HG03575 (cell line): Measurements from ENCODE around the gene CRACR2A.

Experiments used
- ATAC-seq: cut with Tn5 transposase; IDR thresholded peaks from one replicate; pipeline ENCODE4 v1.9.1; 2021; ENCODE audit not compliant: unreplicated experiment, insufficient number of reproducible peaks, low FRiP score; ENCODE audit errors: extremely low read depth

Gene CRACR2A

GRCh38 chr12:3666441-3666840 lies 86.5 kb downstream of the CRACR2A start:
- ATAC-seq = no peak

GRCh38 chr12:3662521-3662921 lies 90.4 kb downstream of the CRACR2A start:
- ATAC-seq = no peak

- no peak for ATAC-seq
Observed at GRCh38 chr12:3661028-3661427, 91.9 kb downstream of the CRACR2A start.

DNA sequence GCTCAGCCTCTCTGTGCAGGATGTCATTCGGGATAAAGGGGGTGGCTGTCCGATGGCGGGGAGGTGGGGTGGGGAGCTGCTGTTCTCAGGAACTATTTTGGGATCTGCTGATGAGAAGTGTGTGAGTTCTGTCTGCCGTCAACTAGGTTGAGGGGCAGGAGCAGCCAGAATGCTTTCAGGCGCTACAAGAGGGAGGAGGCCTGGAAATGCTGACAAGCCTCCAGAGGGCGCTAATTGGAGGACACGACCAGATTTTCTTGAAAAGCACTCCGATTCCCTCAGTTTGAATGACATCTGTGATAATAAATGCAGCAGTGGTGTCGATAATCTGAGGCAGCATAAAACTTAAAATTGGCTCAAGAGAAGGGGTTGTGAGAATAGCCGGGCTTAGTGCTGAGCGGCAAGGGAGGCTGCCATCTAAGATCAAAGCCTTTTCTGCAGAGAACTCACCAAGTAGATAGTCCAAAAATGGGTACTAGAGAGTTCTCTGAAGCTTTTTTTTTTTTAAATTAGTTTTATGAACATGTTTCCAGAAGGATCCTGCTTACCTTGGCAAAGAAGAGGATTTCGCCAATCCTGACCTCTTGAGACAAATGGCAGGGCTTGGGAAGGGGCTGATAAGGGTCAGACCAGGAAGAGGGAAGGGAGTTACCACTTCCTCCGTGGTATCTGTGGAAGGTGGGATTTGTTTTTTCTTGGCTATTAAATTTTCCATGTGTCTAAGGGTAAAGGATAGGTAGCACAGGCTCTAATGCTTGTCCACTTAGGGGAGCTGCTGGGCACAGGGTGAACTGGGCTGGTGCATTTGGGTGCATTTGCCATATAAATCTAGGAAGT lies 94.4 kb downstream of the CRACR2A start:
- ATAC-seq = no peak

- no peak for ATAC-seq
Observed at GRCh38 chr12:3656946-3657622, 95.8 kb downstream of the CRACR2A start.

DNA sequence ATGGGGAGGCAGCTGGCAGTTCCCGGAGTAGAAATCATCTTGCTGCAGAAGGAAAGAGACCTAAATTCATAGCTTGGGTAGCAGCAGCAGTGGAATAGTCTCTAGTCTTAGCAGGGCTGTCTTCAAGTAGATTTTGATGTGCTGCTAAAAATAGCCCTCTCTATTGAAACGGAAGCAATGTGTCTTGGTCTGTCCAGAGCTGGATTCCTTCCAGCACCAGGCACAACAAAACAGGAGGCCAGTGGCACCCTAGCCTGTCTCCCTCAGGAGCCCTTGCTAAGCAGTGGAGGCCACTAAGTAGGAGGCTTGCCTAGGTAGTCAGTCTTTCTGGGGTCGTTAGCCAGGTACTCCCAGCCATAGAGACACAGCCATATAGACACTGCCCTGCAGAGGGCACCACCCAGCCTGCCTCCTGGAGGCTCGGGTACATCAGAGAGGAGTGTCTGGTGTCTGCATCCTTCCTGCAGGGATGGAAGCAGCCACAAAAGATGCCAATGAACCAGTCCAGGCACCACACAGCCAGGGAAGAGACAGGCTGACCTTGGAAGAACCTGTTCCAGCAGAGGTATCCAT lies 97.5 kb downstream of the CRACR2A start:
- ATAC-seq = no peak

GRCh38 chr12:3651585-3652424 lies 101.1 kb downstream of the CRACR2A start:
- ATAC-seq = no peak

- ATAC-seq = no peak
Observed at GRCh38 chr12:3647504-3647903, 105.4 kb downstream of the CRACR2A start.

- no peak for ATAC-seq
Observed at GRCh38 chr12:3646561-3647241, 106.2 kb downstream of the CRACR2A start.

GRCh38 chr12:3645091-3645490 lies 107.8 kb downstream of the CRACR2A start:
- no peak for ATAC-seq

DNA sequence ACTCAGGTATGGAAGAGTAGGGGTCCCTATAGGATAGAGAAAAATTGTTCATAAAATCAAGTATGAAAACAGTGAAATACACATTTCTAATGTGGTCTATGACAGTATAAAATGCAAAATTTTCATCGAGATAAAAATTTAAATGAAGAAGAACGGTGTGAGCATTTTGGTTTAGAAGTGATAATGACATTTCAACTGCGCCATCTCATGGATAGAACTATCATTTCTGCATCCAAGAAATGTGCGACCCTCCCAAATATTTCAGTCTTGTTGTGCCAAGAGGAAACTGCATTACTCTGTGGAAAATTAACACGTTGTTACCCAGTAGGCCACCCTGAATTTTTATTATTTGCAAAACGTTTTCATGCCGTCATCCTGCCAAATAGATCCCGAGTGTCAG lies 108.8 kb downstream of the CRACR2A start:
- no peak for ATAC-seq

DNA sequence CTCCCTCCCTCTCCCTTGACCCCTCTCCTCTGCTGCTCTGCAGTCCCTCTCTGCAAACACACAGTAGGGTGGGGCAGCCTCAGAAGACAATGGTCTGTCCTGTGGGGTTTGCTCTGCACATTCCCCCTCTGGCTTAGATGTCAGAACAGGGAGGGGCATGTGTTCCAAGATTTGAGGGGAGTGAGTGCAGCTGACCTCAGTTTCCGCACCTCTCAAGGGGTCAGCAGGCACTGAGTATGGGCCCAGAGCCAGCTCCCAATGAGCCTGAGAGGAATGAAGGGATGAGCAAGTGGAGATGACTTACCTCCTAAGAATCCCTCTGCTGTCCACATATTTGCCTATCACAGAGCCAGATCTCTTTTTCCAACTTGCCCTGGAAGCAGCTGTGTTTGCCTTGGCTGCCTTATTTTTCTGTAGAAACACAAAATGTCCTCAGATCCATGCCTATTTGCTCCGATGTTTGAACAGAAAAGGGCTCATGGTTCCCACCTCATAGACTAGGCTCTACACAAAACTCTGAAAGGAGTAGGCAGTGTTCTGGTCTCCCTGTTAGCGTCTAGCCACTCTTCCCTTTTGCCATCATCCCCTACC lies 111.4 kb downstream of the CRACR2A start:
- no peak for ATAC-seq

DNA sequence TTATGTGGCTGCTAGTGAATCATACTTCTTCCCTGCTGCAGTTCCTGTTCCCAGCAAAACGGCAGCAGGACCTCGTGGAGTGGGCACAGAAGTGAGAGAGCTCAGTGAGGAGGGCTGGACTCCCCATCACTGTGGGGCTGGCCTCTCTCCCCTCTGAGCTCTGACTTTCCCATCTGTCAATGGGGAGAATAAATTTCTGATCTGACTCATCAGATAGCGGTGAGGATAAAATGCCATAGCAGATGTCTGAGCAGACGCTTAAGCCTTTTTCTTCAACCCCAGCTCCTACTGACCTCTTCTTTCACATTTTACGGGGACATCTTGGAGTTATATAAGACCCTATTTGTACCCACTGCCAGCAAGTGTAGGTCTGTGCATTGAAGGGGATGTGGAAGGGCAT lies 116.6 kb downstream of the CRACR2A start:
- ATAC-seq = no peak

- no peak for ATAC-seq
Observed at GRCh38 chr12:3634348-3634747, 118.6 kb downstream of the CRACR2A start.

GRCh38 chr12:3633396-3633795 lies 119.5 kb downstream of the CRACR2A start:
- ATAC-seq = no peak

GRCh38 chr12:3632754-3633153 lies 120.2 kb downstream of the CRACR2A start:
- ATAC-seq = no peak

GRCh38 chr12:3632256-3632655 lies 120.7 kb downstream of the CRACR2A start:
- ATAC-seq = no peak

DNA sequence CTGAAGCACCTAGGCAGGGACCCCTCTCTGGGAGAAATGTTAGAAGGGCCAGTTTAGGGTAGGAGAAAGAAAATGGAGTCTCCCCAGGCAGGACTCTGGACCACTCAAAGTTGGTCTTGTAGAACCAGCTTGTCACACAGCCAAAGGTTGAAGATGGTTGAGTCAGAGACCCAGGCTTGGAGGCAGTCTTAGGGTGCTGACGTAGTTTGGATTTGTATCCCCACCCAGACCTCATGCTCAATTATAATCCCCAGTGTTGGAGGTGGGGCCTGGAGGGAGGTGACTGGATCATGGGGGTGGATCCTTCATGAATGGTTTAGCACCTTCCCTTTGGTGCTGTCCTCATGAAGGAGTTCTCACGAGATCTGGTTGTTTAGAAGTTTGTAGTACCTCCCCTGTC lies 121.2 kb downstream of the CRACR2A start:
- ATAC-seq = no peak

GRCh38 chr12:3631272-3631637 lies 121.7 kb downstream of the CRACR2A start:
- ATAC-seq = no peak
